Measurements from ENCODE around the gene NRG2. TPM values are rescaled to one million over a fixed set of nuclear protein-coding genes. Genes with fewer than 3 reads are reported as not detected.

NRG2 gene
- total RNA-seq, 4 donors from 2014 or later = 0.80 TPM; not detected in 3

DNA sequence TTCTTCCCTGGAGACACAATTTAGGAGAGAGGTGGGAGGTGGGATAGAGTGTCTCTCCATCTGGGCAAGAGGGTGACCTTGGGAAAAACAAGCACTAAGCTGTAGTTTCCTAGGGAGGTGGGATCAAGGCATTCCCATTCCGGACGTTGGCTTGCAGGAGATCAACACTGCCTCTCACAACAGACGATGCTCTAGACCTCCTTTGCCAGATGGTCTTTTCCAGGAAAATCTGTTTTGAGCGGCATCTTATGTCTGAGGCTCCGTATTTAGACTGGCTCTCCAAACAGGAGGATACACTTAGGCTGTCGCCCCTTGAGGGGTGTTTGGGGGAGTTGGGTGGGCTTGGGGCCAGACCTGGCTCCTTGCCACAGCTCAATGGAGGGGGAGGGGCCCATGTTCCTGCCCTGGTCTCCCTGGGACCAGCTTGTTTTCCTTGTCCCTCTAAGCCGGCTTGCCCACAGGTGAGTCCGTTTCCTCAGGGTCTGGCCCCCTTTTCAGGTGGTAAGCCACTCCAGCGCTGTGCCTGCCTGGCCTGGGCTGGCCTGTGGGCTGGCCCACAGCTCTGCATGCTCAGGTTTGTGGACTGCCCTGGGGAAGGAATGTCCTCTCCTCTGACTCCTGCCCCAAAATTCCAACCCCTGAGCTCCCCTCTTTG lies 245.1 kb downstream of the NRG2 start:
- Histone ChIP-seq H3K4me1 (peaks cover 0 to 16% (median 7%) of the 10 kb centered on the region in 4 donors), H3K4me3 (no peak overlapping the region), H3K27ac (no peak overlapping the region), H3K27me3 (peaks cover 0 to 33% of the 10 kb centered on the region in 2 donors), H3K36me3 (no peaks in the 10 kb centered on the region), H3K9me3 (no peaks in the 10 kb centered on the region)
- DNase-seq = peak in 1 of 3 donors; percentile 1
- no peak for TF ChIP-seq POLR2A (IDR thresholded peaks at IDR 0.05)
- TF ChIP-seq, protein P1, sequence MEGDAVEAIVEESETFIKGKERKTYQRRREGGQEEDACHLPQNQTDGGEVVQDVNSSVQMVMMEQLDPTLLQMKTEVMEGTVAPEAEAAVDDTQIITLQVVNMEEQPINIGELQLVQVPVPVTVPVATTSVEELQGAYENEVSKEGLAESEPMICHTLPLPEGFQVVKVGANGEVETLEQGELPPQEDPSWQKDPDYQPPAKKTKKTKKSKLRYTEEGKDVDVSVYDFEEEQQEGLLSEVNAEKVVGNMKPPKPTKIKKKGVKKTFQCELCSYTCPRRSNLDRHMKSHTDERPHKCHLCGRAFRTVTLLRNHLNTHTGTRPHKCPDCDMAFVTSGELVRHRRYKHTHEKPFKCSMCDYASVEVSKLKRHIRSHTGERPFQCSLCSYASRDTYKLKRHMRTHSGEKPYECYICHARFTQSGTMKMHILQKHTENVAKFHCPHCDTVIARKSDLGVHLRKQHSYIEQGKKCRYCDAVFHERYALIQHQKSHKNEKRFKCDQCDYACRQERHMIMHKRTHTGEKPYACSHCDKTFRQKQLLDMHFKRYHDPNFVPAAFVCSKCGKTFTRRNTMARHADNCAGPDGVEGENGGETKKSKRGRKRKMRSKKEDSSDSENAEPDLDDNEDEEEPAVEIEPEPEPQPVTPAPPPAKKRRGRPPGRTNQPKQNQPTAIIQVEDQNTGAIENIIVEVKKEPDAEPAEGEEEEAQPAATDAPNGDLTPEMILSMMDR (IDR thresholded peaks at IDR 0.05) = no peak

DNA sequence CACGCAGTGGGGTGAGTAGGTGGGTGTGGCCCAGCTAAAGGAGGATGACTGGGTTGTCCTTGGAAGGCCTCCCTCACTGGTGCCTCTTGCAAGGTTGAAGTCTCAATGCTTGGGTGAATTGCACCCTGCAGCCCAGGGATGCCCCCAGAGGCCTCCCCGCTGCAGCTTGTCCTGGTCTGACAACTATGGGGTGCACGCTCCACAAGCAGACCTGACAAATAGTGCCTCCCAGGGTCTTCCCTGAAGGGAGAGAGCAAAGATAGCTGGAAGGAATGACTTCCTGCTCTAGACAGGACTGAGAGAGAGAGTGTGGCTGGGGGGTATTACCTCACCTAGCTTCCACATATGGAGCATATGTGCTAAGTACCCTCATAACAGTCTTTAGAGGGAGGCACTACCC lies 245.8 kb downstream of the NRG2 start:
- peaks cover 0 to 16% (median 7%) of the 10 kb centered on the region in 4 donors for H3K4me1 ChIP-seq
- H3K4me3 ChIP-seq = no peak overlapping the region
- no peaks in the 10 kb centered on the region for H3K9me3 ChIP-seq
- H3K27me3 ChIP-seq = peaks cover 0 to 33% of the 10 kb centered on the region in 2 donors
- DNase-seq = peak in 1 of 3 donors; percentile 10
- no peak for TF ChIP-seq POLR2A (IDR thresholded peaks at IDR 0.05)
- TF ChIP-seq, protein P1 (IDR thresholded peaks at IDR 0.05) = no peak
- H3K27ac ChIP-seq = no peak overlapping the region
- H3K36me3 ChIP-seq = no peaks in the 10 kb centered on the region

Small RNA genes lying within 50 kb of the gene (small RNA-seq; reads per million reads assigned to genes)
- gene RF00019 = 0 reads per million in 2 donors

Other genes starting within 250 kb of the NRG2 start
- gene PSD2, start 247.5 kb downstream of the NRG2 start, total RNA-seq = not detected
- 10 to 100 TPM; 22.2 to 24.7 (median 22.7) TPM for gene PURA, start 70.8 kb upstream of the NRG2 start, total RNA-seq
- gene IGIP, start 82.6 kb upstream of the NRG2 start, total RNA-seq = 10 to 100 TPM; 10.2 to 16.5 (median 12.4) TPM
- 100 to 1,000 TPM in 3 of 4 donors, 10 to 100 TPM in 1; 60.2 to 185 (median 140) TPM for gene CYSTM1, start 131.9 kb upstream of the NRG2 start, total RNA-seq